ENCODE measurements around the gene PUM2. TPM values are rescaled to one million over a fixed set of nuclear protein-coding genes. Genes with fewer than 3 reads are reported as not detected.

The PUM2 gene
- total RNA-seq, 1 experiment from 2014 or later, result 117 TPM

GRCh38 chr2:20391951-20392699, 41.5 kb upstream of the PUM2 start:
- Mint-ChIP-seq H3K4me1 (ENCODE audit: low read depth, unreplicated experiment) (no peaks in the 10 kb centered on the region), H3K4me3 (ENCODE audit: unreplicated experiment) (no peak overlapping the region), H3K27me3 (ENCODE audit: insufficient read depth, unreplicated experiment) (no peaks in the 10 kb centered on the region), H3K27ac (ENCODE audit: unreplicated experiment) (no peak overlapping the region), H3K36me3 (ENCODE audit: insufficient read depth, unreplicated experiment) (no peaks in the 10 kb centered on the region), H3K9me3 (ENCODE audit: unreplicated experiment) (no peaks in the 10 kb centered on the region)
- POLR2A ChIA-PET, result no interaction called here
- intact Hi-C loops (cut with micrococcal nuclease; ENCODE audit: unreplicated experiment), result no loop called here
- peak in 1 of 2 experiments; percentile 39 for DNase-seq
- Histone ChIP-seq H3K27me3 (replicated peaks; ENCODE audit: control insufficient read depth, insufficient read depth, low read length) (no peaks in the 10 kb centered on the region), H3K4me1 (no peaks in the 10 kb centered on the region), H3K36me3 (ENCODE audit: control insufficient read depth, insufficient read depth, low read length) (no peaks in the 10 kb centered on the region), H3K4me3 (ENCODE audit: low read depth, low read length) (no peak overlapping the region), H3K9me3 (no peaks in the 10 kb centered on the region)
- no peak for TF ChIP-seq CTCF (IDR thresholded peaks at IDR 0.05; ENCODE audit: insufficient read depth in 1 of 2, low read depth in 1 of 2, low read length in 1 of 2, severe bottlenecking in 1 of 2, unreplicated experiment in 1 of 2)
- CTCF ChIA-PET, result interaction anchor here (0.6 to 1.0 kb wide), 3 partner anchors 13 to 258 kb away, joined by 3 to 6 read pairs (median 5); partner anchors contain the start of gene HS1BP3
- no TSS peak for BruUV-seq (replicated peaks)

DNA sequence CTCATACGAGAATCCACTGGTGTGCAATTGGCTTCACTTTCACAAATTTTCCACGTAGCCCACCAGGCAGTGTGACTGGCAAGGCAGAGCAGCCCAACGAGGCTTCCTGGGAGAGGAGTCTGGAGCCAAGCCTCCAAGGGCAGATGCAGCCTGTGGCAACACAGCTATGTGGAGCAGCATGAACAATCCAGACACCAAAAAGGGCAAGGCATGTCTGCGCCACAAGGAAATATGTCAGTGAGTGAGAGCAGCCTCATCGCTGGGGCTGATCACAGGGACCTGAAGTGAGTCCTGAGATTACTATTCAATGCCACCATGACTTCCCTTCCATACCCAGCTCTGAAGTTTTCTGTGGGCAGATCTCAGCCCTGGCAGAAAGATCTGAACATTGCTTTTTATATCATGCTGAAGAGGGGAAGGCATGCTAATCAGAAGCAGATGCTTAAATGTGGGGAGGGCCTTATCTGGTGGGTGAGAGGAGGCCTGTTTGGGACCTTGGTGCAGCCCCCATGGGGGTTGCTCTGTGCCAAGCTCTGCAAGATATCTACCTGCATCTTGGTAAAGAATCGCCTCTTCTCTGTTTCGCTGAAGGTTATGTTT, 40.0 kb upstream of the PUM2 start:
- Mint-ChIP-seq H3K27ac (ENCODE audit: unreplicated experiment) (no peak overlapping the region), H3K4me3 (ENCODE audit: unreplicated experiment) (no peak overlapping the region), H3K4me1 (ENCODE audit: low read depth, unreplicated experiment) (no peaks in the 10 kb centered on the region), H3K9me3 (ENCODE audit: unreplicated experiment) (no peaks in the 10 kb centered on the region), H3K36me3 (ENCODE audit: insufficient read depth, unreplicated experiment) (no peaks in the 10 kb centered on the region), H3K27me3 (ENCODE audit: insufficient read depth, unreplicated experiment) (no peaks in the 10 kb centered on the region)
- Histone ChIP-seq H3K4me1 (no peaks in the 10 kb centered on the region), H3K27me3 (replicated peaks; ENCODE audit: control insufficient read depth, insufficient read depth, low read length) (no peaks in the 10 kb centered on the region), H3K36me3 (ENCODE audit: control insufficient read depth, insufficient read depth, low read length) (no peaks in the 10 kb centered on the region), H3K4me3 (ENCODE audit: low read depth, low read length) (no peak overlapping the region), H3K9me3 (no peaks in the 10 kb centered on the region)
- ChIA-PET POLR2A (no interaction called here), CTCF (no interaction called here)
- TF ChIP-seq CTCF (IDR thresholded peaks at IDR 0.05; ENCODE audit: insufficient read depth in 1 of 2, low read depth in 1 of 2, low read length in 1 of 2, severe bottlenecking in 1 of 2, unreplicated experiment in 1 of 2), result no peak
- DNase-seq, result no peak
- intact Hi-C loops (cut with micrococcal nuclease; ENCODE audit: unreplicated experiment), result no loop called here
- BruUV-seq (replicated peaks), result no TSS peak

GRCh38 chr2:20384953-20385352, 34.3 kb upstream of the PUM2 start:
- no peak for DNase-seq
- CTCF ChIA-PET, result interaction anchor here (1.8 kb wide), 1 partner anchor 11 kb away, joined by 5 read pairs; no protein-coding TSS in a partner anchor
- Histone ChIP-seq H3K4me1 (no peaks in the 10 kb centered on the region), H3K36me3 (ENCODE audit: control insufficient read depth, insufficient read depth, low read length) (no peaks in the 10 kb centered on the region), H3K4me3 (ENCODE audit: low read depth, low read length) (no peak overlapping the region), H3K27me3 (replicated peaks; ENCODE audit: control insufficient read depth, insufficient read depth, low read length) (no peaks in the 10 kb centered on the region), H3K9me3 (no peaks in the 10 kb centered on the region)
- TF ChIP-seq CTCF (IDR thresholded peaks at IDR 0.05; ENCODE audit: insufficient read depth in 1 of 2, low read depth in 1 of 2, low read length in 1 of 2, severe bottlenecking in 1 of 2, unreplicated experiment in 1 of 2), result no peak
- Mint-ChIP-seq H3K27ac (ENCODE audit: unreplicated experiment) (no peak overlapping the region), H3K4me1 (ENCODE audit: low read depth, unreplicated experiment) (no peaks in the 10 kb centered on the region), H3K27me3 (ENCODE audit: insufficient read depth, unreplicated experiment) (no peaks in the 10 kb centered on the region), H3K9me3 (ENCODE audit: unreplicated experiment) (no peaks in the 10 kb centered on the region), H3K4me3 (ENCODE audit: unreplicated experiment) (no peak overlapping the region), H3K36me3 (ENCODE audit: insufficient read depth, unreplicated experiment) (no peaks in the 10 kb centered on the region)
- BruUV-seq (replicated peaks), result no TSS peak
- POLR2A ChIA-PET, result no interaction called here
- intact Hi-C loops (cut with micrococcal nuclease; ENCODE audit: unreplicated experiment), result no loop called here

Measured in Caco-2 (cell line).